ENCODE data around the gene SMYD3.

Gene SMYD3

DNA sequence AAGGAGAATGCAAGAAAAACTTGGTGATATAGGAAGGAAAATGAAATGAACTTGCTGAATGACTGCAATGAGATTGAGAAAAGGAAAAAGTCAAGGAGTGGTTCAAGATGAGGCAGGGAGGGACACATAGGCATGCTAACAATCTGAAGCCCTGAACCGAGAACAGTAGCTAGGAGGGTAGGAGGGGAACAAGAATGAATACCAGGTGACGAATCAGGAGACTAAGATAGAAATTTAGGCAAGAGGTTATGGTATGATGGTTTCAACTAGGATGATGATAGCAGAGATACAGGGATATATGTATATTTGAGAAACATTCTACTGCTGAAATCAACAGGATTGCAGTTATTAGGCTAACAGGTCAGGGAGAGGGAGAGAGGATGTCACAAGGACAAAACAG, 44.1 kb downstream of the SMYD3 start:
- DNase-seq, result no peak

DNA sequence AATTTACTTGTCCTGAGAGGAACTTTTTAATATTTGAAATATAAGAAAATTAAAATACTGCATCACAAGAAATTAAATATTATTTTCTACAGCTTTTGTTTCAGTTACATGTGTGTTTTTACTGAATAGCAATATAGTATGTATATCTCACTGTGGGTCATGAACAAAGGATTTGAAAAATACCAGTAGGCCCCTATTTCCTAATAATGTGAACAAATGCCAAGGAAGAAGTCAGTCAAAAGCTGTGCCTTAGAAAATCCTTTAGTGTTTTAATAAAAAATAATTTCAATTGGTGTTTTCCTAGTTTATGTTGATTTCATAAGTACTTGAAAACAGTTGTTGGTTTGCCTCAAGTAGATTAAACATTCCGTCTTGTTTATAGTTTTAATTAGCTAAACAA, 46.7 kb downstream of the SMYD3 start:
- no peak for DNase-seq

DNA sequence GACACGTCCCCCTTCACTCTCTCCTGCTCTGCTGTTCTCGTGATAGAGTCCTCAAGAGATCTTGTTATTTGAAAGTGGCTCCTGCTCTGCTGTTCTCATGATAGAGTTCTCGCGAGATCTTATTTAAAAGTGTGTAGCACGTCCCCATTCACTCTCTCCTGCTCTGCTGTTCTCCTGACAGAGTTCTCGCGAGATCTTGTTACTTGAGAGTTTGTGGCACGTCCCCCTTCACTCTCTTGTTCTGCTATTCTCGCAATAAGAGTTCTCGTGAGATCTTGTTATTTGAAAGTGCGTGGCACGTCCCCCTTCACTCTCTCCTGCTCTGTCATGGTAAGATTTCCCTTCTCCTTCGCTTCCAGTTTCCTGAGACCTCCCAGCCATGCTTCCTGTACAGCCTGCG, 47.9 kb downstream of the SMYD3 start:
- no peak for DNase-seq

DNA sequence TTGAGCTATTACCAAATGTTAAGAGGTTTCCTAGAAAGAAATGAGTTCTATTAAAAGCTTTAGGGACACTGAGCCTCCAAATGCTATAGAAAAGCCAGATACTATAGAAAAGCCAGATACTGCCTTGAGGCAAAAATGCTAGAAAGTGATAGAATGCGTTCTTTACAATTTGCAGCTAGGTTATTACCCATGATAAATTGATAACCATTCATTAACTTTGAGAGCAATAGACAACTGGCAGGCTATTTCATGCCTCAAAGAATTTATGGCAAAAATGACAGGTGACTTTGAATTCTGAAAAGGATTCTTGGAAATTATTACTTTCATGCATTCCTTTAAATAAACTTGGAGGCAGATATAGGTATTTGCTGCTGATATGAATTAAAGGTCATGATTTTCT, 51.6 kb downstream of the SMYD3 start:
- DNase-seq, result no peak

DNA sequence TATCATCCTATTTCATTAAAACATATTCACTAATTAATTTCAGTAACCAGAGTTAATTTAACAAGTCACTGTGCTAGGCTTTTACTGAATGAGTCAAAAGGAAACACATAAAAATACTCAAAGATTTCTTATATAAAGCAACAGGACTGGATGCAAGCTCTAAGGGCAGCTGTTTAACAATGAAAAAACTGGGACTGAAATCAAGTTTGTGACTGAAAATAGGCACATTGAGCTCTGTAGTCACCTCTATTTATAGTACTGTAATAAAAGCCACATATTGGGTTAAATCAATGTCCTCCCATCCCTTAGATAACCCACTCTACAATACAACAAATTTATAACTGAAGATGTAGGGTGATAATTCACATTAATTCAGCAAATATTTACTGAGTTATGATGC, 52.4 kb downstream of the SMYD3 start:
- no peak for DNase-seq

DNA sequence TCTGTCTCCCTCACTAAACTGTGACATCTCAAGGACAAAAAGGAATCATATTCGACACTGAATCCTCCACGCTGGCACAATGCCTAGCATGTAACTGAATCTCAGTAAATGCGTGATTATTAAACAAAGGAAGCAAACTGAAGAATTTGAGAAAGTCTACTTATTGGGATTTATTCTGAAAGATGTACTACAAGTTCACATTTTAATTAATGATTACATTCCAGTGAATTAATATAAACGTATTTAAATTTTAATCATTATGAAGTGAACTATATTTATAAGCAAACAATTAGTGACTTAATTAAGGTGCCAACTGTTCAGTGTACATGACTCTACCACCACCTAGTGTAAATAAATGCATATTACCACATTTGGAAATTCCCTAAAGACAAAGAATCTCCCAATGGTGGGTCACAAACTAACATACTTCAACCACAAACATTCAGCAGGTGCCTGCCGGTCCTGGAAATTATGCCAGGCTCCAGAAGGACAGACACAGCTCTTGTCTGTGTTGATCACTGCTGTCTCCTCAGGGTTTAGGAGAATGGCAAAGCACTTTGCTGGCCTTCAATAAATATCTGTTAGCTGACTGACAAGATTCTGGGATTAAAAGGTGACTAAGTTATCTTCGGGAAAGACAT, 56.3 kb downstream of the SMYD3 start:
- DNase-seq, result no peak

DNA sequence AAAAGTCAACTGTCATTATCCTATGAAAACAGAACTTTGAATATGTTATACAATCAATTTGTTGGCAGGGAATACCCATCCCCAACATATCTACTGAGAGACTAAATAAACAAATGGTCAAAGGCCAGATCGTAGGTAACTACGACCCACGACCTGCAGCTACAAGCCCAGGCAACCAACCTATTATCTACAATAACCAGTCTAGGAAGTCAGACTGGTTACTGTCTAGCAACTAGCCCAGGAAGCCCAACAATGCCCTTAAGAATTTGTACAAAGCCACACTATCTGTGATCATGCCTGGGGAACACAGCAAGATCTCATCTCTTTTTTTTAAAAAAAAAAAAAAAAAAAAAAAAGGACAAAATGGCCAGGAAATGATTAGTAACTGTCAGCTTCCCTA, 58.7 kb downstream of the SMYD3 start:
- no peak for DNase-seq

DNA sequence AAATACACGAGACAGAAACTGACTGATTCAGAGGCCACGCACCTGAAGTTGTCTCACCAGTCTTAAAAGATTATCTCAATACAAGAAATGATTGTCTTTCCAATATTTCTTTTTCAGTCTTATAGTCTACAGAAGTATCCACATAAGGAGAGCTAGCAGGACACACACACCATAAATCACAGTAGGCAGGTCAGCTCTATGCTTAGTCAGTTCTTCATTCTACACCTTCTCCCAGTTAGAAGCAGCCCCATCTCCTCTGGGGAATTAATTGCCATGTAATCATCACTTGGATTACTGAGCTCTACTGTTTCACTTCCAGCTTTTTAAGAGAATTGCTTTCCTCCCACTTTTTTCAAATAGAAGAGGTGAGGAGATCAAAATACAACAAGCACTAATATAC, 59.6 kb downstream of the SMYD3 start:
- no peak for DNase-seq

DNA sequence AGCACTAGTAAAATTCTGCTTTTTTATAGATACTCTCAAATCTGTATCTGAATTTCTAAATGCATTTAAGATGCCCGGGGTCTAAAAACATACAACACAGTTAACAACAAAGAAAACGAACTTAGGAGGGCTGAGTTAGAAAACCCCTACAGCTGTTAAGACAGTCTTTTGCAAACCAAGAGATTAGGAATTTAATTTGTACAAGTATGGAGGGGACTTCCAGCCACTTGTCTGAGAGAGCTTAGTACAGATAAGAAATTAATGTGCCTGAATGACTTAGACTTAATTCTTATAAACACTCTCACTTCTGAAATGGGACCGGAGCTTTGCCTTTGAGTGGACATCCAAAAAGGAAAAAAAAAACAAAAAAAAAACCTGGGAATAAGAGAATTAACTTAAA, 61.6 kb downstream of the SMYD3 start:
- DNase-seq, result no peak

DNA sequence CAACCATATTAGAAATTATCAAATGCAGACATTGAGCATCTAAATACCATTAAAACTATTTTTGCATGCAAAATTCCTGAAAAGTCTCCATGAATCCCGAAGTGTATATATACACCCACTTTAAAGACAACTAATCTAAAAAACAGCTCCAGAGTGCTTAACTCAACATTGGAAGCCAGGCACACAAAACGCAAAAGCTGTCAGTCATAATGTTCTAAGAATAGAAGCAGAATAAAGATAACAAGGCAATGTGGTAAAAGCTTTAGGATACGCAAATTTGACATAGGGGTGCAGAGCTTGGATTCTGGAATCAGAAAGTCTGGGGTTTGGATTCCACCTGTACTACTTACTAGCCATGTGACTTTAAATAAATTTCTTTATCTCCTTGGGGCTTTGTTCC, 62.5 kb downstream of the SMYD3 start:
- DNase-seq, result no peak

DNA sequence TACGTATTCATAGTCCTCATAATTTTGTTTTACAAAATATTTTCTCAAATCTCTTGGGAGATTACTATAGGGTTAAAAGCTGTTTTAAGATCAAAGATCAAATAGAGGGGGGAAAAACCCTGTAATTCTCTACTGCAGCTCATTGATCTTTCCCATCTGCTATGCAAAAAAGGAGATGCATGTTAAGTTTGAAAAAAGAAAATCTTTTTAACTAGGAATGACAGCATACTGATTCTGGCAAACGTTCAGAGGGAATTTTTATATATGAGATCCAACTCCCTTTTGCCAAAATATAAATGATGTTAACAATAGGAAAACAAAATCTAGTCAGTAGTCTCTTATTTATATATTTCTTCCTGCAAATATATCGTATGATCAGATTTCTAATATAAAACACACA, 69.1 kb downstream of the SMYD3 start:
- no peak for DNase-seq

DNA sequence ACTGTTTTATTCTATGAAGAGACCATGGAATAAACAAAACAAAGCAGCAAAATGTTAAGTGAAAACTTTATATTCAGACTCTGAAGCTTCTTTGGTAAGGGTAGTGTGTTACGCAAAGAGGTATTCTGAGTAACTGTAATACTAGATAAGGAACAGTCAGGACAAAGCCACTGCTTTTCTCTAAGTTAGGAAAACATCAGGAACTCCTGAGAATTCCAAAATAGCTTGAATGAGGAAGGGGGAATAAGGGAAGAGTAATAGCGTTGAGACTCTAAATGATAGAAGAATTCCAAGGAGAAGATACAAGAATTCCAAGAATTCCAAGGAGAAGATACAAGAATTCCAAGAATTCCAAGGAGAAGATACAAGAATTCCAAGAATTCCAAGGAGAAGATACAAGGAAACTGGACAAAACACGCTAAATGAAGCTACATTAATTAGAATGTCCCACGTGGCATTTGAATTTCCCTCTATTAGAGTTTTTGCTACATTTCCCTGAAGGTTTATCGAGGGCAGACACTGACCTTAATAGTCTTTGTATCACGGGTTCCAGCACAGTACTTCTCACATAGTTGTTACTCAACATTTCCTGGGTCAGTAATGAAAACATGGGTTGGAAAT, 71.5 kb downstream of the SMYD3 start:
- DNase-seq, result no peak

DNA sequence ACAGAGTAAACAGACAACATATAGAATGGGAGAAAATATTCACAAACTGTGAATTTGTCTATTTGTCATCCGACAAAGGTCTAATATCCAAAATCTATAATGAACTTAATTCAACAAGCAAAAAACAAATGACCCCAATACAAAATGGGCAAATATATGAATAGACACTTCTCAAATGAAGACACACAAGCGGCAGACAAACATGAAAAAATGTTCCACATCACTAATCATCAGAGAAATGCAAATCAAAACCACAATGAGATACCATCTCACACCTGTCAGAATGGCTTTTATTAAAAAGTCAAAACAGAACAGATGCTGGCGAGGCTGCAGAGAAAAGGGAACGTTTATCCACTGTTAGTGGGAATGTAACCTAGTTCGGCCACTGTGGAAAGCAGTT, 72.7 kb downstream of the SMYD3 start:
- DNase-seq, result no peak

DNA sequence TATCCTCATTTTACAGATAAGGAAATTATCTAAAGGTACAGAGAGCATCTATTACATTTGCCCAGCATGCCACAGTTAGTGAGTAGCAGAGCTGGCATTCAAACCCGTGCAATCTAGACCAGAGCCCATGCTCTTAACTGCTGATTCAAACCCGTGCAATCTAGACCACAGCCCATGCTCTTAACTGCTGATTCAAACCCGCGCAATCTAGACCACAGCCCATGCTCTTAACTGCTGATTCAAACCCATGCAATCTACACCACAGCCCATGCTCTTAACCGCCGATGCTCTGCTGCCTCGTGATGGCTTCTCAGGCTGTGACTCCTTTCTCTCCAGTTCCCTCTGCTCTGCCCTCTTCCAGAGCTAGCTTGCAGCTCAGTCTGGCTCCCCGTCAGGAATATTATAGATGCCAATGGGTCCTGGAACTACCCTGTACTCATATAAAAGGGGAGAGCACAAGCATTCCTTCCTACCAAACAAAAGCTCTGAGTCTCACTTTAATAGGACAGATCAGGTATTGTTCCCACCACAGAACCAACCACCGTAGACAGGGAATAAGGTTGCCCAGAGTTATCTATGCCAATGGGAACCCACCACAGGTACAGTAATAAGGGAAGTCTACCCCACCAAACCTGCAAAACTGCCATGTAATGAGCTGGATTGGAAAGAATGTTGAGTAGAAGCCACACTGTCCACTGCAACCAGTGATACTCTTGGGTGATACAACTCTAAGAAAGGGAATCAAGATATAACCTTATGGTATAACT, 78.4 kb downstream of the SMYD3 start:
- no peak for DNase-seq

DNA sequence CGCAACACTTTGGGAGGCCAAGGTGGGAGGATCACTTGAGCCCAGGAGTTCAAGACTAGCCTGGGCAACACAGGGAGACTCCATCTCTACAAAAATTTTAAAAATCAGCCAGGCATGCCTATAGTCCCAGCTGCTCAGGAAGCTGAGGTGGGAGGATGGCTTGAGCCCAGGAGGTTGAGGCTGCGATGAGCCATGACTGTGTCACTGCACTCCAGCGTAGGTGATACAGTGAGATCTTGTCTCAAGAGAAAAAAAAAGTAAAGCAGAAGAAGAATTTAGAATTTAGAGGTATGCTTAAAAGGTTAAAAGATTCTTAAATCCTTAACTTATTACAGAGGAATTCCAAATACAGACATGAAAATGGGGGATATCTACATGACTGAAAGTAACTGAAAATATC, 79.5 kb downstream of the SMYD3 start:
- no peak for DNase-seq

DNA sequence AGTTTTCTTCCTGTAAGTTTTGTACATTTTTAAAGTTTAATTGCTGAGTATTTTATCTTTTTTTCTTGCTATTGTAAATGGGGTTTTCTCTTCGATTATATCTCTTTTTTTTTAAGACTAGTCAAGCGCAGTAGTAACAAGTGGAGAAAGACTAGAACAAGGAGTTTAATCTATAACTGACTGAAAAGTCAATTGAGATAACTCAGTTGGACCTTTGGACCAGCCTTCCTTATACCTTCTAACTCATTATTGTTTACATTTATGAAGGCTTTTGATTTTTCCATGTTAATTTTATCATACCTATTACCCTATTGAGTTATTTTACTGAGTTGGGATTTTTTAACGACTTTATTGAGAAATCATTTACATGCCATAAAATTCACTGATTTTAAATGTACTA, 81.2 kb downstream of the SMYD3 start:
- no peak for DNase-seq

DNA sequence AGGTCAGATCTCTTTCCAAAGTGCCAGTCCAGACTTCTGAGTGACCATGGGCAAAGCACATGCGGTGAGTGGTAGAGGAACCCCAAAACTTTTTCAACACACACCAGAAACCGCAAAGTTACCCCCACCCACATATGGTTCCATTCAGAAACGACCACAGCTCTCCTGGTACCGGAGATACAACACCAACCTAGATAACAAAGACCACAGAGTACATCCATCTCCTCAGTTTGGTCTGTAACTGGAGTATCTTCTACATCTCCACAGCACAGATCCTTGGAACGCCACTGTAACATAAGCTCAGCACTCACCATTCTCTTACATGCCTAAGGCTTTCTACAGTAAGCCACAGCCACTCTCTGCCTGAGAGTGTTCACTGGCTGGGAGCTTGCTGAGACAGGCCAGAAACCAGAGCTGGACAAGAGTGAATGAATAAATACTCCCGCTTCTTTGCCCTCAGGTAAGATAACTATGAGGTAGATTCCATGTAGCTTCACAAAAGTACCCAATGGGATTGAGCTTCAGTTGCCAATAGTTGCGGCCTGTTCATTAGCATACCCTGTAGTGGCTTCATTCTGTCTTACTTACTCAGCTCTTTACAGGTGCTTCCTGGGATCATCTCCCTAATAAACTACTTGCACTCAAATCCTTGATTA, 81.8 kb downstream of the SMYD3 start:
- DNase-seq, result no peak

DNA sequence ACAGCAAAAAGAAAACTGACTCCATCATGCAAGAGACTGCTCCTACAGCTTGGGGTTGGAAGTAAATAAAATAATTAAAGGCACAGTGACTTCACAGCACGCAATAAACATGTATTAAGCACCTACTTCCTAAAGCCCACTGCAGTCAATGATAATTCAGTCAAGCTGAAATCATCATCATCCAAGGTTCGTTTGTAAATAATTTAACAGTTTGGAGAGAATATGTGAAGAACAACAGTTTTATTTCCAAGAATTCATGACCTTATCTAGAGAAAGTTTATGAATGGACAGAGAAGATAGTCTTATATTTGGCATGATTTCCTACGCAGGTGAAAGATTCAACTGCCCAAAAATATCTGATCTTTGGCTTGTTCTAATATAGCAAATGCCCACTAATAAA, 86.8 kb downstream of the SMYD3 start:
- no peak for DNase-seq

DNA sequence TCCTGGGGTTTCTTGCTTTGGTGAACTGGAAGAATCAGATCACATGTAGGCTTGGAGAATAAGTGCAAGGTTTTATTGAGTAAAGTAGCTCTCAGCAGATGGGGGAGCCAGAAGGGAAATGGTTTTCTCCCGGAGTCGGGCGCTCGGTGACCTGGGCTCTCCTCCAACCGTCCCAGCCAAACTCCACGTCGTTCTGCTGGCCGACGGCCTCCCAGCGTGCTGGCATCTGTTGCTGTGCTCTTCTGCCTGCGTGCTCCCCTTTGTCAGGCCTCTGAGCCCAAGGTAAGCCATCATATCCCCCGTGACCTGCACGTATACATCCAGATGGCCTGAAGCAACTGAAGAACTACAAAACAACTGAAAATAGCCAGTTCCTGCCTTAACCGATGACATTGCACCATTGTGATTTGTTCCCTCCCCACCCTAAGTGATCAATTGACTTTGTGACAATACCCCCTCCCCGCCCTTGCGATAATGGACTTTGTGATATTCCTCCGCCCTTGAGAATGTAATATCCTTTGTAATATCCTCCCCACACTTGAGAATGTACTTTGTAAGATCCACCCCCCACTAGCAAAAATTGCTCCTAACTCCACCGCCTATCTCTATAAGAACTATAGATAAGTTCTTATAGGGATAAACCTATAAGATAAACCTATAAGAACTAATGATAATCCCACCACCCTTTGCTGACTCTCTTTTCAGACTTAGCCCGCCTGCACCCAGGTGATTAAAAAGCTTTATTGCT, 88.3 kb downstream of the SMYD3 start:
- no peak for DNase-seq

DNA sequence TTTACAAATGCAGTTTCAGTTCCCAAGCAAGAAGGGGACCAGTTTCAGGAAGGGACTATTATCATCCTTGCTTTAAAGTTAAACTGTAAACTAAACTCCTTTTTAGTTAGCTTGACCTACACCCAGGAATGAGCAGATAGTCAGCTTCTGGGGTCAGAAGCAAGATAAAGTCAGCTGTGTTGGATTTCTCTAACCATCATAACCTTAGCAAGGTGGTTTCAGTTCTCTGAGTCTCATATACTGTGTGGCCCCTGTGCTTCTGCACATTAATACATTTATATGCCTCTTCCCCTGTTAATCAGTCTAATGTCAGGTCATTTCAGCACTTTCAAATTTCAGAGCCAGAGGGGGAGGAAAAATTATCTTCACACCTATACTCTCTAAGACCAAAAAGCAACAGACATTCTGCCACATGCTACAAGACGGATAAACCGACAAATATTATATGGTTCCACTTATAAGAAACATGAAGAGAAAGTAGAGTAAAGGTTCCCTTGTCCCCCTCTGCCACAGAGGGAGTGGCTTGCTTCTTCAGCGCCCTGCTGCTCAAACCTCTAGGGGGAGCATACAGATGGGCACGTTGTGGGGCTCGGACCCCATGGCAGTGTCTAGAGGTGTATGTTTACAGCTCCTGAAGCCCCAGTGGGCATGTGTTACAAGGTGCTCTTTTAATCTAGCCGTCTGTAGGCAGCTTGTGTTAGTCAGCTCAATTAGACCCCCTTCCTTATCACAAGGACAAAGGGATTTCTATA, 89.1 kb downstream of the SMYD3 start:
- no peak for DNase-seq

DNA sequence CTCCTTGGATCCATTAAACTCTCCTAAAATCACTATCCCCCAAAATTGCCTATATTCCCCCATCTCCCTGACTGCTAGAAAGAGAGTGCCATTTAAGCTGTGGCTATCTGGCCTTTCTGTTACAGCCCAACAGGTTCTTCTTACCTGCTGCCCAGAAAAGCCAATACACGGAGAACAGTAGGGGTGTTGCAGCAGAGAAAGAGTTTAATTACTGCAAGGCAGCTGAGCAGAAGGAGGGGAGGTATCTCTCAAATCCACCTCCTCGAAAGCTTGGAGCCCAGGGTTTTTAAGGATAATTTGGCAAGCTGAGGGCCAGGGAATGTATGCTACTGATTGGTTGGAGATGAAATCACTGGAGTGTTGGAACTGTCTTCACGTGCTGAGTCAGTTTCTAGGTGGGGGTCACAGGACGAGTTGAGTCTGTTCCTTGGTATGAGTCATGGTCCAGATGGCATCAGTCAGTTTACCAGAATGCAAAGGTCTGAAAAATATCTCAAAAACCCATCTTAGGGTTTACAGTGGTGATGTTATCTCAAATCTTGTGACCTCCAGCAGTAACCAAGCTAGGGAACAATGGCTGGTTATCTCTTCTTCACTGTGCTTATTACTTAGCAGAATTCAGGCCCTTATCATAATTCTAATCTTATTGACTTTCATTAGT, 89.8 kb downstream of the SMYD3 start:
- no peak for DNase-seq

DNA sequence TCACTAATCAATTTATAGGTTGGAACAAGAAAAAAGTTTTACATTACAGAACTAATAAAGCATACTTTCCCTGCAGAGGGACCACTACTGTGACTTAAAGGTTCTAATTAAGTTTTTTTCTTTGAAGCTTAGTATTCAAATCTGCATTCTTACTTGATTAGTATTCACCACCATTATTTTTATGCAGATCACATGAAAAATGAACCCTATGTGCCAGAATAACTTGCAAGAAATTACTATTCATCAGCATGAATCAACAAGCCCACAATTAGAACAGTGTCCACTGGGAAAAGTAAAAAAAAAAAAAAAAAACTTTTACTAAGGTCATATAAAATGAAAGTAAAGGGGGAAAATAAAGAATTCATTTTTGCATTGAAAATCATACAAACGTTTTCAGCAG, 90.8 kb downstream of the SMYD3 start:
- no peak for DNase-seq
